A549 (cell line): ENCODE measurements around the gene POM121L2. TPM values are rescaled to one million over a fixed set of nuclear protein-coding genes. Genes with fewer than 3 reads are reported as not detected.

ENCODE experiments used
- ATAC-seq, 2 experiments: fragments of 200-7000 bp in 1 of 2; fragments of >200 bp in 1 of 2; cut with Nextera tagmentation in 1 of 2; cut with Tn5 transposase in 1 of 2; 3 replicates each; pipeline versions ENCODE4 v1.8.0 to v1.9.1; 2018 to 2020; ENCODE audit warnings: mild to moderate bottlenecking in 1 of 2, moderate library complexity in 1 of 2
- CTCF ChIA-PET: fragments of 300-600 bp; sonication (Branson Sonifier 250); formaldehyde crosslinking; extraction: SDS; loops from one replicate; lab custom pipeline; 2021; ENCODE audit warnings: antibody characterized with exemption, inconsistent platforms; lab: Yijun Ruan, JAX
- POLR2A ChIA-PET: fragments of 350-600 bp; formaldehyde crosslinking; extraction: SDS; loops from one replicate; lab custom pipeline; 2021; ENCODE audit warnings: antibody characterized with exemption, inconsistent platforms; lab: Yijun Ruan, JAX
- DNase-seq, 2 experiments: peaks; one replicate each; pipeline versions ENCODE4 v3.0.0 to v3.0.0-alpha.2; 2011 to 2016; ENCODE audit warnings: low read depth in 1 of 2, low spot score in 1 of 2
- FAIRE-seq: peaks from 2 replicates; lab custom pipeline; 2011; peaks lifted over from hg19 to GRCh38; lab: Jason Lieb, UNC
- H3K27ac ChIP-seq, 2 experiments: fragments of >200 bp; sonication (Bioruptor Twin); formaldehyde crosslinking; 3 replicates each; pipeline ENCODE4 v1.5.1; 2016 to 2017
- H3K4me1 ChIP-seq: fragments of >200 bp; sonication (Bioruptor Twin); formaldehyde crosslinking; 3 replicates; pipeline ENCODE4 v1.6.1; 2016
- H3K4me2 ChIP-seq: fragments of >200 bp; sonication (Bioruptor Twin); formaldehyde crosslinking; 3 replicates; pipeline ENCODE4 v1.6.1; 2016
- H3K4me3 ChIP-seq: fragments of >200 bp; sonication (Bioruptor Twin); formaldehyde crosslinking; 3 replicates; pipeline ENCODE4 v1.5.1; 2016
- H3K9me3 ChIP-seq: fragments of >200 bp; sonication (Bioruptor Twin); formaldehyde crosslinking; 3 replicates; pipeline ENCODE4 v1.6.1; 2016
- CHD2 ChIP-seq: fragments of 150-350 bp; IDR thresholded peaks from 2 replicates; pipeline ENCODE4 v1.6.1; 2014; ENCODE audit warnings: low read length; ENCODE audit not compliant: partially characterized antibody
- ESRRA ChIP-seq: fragments of 150-350 bp; IDR thresholded peaks from 2 replicates; pipeline ENCODE4 v1.6.1; 2014; ENCODE audit warnings: mild to moderate bottlenecking, low read length, borderline replicate concordance
- HOXA7 ChIP-seq: fragments of 250-450 bp; sonication (Bioruptor Pico); IDR thresholded peaks from 2 replicates; pipeline ENCODE4 v1.5.0; 2020; ENCODE audit warnings: mild to moderate bottlenecking, moderate library complexity
- HOXB5 ChIP-seq: fragments of 250-450 bp; sonication (Bioruptor Pico); IDR thresholded peaks from 2 replicates; pipeline ENCODE4 v1.5.0; 2020; ENCODE audit warnings: mild to moderate bottlenecking, moderate library complexity
- JUNB ChIP-seq: fragments of >200 bp; sonication (Bioruptor Twin); formaldehyde crosslinking; IDR thresholded peaks from 2 replicates; pipeline ENCODE4 v1.6.1; 2016
- KDM5A ChIP-seq: fragments of 200-600 bp; sonication (generic); IDR thresholded peaks from 2 replicates; pipeline ENCODE4 v1.6.1; 2016; ENCODE audit warnings: antibody characterized with exemption, mild to moderate bottlenecking
- NPAS2 ChIP-seq: fragments of 250-450 bp; sonication (Bioruptor Pico); IDR thresholded peaks from 2 replicates; pipeline ENCODE4 v1.8.0; 2022; ENCODE audit warnings: mild to moderate bottlenecking, moderate library complexity, borderline replicate concordance
- POLR2AphosphoS2 ChIP-seq: conservative IDR thresholded peaks from 2 replicates; pipeline ENCODE4 v1.6.1; 2012; ENCODE audit warnings: low read length, improper control_type of control experiment, inconsistent platforms
- RARB ChIP-seq: fragments of 250-450 bp; sonication (Bioruptor Pico); IDR thresholded peaks from 2 replicates; pipeline ENCODE4 v1.8.0; 2021; ENCODE audit warnings: mild to moderate bottlenecking, moderate library complexity
- SMC3 ChIP-seq: fragments of >200 bp; sonication (Bioruptor Twin); formaldehyde crosslinking; IDR thresholded peaks from 3 replicates; pipeline ENCODE4 v1.6.1; 2018; ENCODE audit warnings: inconsistent platforms
- whole genome bisulfite sequencing: methylation state at CpG from one replicate; pipeline ENCODE4 v1.1.6; 2017; ENCODE audit errors: missing lambda C conversion rate; 5-methylcytosine and 5-hydroxymethylcytosine counted together
- polyA plus RNA-seq, 4 experiments: library from polyadenylated mRNA; depleted of rRNA in 3 of 4; stranded (reverse); fragments of >200 nt; fragmentation: RNase III in 1 of 4; extraction: RNeasy Plus Mini Kit Qiagen cat#74134 plus additional on column Dnase treatment in 1 of 4; gene quantifications; 2 replicates in 3 of 4; 3 replicates in 1 of 4; pipeline ENCODE4 v1.2.3, GENCODE V29; 2011 to 2017
- TF ChIP-seq, protein P1 (sequence below): fragments of >200 bp; sonication (Bioruptor Twin); formaldehyde crosslinking; IDR thresholded peaks from 3 replicates; pipeline ENCODE4 v1.5.1; 2016
- TF ChIP-seq, protein P2 (sequence below): fragments of 150-350 bp; IDR thresholded peaks from 2 replicates; pipeline ENCODE4 v1.6.1; 2014; ENCODE audit warnings: low read depth, mild to moderate bottlenecking, low read length
- TF ChIP-seq, protein P3 (sequence below): IDR thresholded peaks from 2 replicates; pipeline ENCODE4 v1.6.1; 2012
- TF ChIP-seq, protein P4 (sequence below): IDR thresholded peaks from 2 replicates; pipeline ENCODE4 v1.6.1; 2012
- TF ChIP-seq, protein P5 (sequence below): fragments of 250-450 bp; sonication (Bioruptor Pico); IDR thresholded peaks from 2 replicates; pipeline ENCODE4 v1.5.0; 2021; ENCODE audit warnings: mild to moderate bottlenecking, moderate library complexity, borderline replicate concordance

The POM121L2 gene
- polyA plus RNA-seq, 2 of the 4 experiments (the other 2 are of a cell fraction) = 0.09 TPM; not detected in 1

DNA sequence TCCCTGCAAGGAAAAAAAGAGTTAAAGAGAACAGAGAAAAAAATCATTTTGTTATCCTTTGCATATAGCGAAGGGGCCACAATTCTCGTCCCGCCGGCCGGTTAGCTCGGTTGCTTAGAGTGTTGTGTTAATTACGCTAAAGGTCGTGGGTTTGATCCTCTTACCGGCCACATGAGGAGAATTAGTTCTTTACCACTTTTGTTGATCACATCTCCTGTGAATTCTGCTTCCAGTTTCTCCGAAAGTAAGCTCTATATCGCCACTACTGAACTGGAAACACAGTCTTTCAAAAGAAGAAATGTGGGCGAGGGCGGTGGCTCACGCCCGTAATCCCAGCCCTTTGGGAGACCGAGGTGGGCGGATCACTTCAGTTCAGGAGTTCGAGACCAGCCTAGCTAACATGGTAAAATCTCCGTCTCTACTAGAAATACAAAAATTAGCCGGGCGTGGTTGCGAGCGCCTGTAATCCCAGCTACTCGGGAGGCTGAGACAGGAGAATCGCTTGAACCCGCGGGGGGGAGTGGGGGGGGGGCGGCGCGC lies 51.2 kb downstream of the POM121L2 start (continued):
- TF ChIP-seq, protein P1, sequence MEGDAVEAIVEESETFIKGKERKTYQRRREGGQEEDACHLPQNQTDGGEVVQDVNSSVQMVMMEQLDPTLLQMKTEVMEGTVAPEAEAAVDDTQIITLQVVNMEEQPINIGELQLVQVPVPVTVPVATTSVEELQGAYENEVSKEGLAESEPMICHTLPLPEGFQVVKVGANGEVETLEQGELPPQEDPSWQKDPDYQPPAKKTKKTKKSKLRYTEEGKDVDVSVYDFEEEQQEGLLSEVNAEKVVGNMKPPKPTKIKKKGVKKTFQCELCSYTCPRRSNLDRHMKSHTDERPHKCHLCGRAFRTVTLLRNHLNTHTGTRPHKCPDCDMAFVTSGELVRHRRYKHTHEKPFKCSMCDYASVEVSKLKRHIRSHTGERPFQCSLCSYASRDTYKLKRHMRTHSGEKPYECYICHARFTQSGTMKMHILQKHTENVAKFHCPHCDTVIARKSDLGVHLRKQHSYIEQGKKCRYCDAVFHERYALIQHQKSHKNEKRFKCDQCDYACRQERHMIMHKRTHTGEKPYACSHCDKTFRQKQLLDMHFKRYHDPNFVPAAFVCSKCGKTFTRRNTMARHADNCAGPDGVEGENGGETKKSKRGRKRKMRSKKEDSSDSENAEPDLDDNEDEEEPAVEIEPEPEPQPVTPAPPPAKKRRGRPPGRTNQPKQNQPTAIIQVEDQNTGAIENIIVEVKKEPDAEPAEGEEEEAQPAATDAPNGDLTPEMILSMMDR = no peak
- TF ChIP-seq JUNB = no peak

DNA sequence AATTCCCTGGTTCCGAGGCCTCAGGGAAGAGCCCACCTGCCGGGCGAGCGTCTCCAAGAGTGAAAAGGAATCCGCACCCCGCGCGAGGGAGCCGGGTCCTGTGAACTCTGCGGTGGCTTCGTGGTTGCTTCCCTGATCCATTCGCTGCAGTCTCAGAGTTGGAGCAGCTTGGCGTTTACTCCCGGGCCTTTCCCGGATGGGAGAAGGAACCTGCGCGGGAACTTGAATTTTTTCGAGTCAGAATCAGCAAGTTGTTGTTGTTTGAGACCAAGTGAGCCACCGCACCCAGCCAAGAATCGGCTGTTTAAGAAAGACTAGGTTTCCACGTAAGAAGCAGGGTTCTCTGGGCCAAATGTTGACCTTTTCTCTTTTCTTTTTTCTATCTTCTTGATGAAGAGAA lies 51.7 kb downstream of the POM121L2 start:
- no peak for TF ChIP-seq POLR2AphosphoS2
- TF ChIP-seq, protein P2, sequence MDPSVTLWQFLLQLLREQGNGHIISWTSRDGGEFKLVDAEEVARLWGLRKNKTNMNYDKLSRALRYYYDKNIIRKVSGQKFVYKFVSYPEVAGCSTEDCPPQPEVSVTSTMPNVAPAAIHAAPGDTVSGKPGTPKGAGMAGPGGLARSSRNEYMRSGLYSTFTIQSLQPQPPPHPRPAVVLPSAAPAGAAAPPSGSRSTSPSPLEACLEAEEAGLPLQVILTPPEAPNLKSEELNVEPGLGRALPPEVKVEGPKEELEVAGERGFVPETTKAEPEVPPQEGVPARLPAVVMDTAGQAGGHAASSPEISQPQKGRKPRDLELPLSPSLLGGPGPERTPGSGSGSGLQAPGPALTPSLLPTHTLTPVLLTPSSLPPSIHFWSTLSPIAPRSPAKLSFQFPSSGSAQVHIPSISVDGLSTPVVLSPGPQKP = no peak
- TF ChIP-seq, protein P3, sequence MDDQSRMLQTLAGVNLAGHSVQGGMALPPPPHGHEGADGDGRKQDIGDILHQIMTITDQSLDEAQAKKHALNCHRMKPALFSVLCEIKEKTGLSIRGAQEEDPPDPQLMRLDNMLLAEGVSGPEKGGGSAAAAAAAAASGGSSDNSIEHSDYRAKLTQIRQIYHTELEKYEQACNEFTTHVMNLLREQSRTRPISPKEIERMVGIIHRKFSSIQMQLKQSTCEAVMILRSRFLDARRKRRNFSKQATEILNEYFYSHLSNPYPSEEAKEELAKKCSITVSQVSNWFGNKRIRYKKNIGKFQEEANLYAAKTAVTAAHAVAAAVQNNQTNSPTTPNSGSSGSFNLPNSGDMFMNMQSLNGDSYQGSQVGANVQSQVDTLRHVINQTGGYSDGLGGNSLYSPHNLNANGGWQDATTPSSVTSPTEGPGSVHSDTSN = no peak
- TF ChIP-seq NPAS2 = no peak
- no peak for TF ChIP-seq KDM5A
- TF ChIP-seq, protein P4, sequence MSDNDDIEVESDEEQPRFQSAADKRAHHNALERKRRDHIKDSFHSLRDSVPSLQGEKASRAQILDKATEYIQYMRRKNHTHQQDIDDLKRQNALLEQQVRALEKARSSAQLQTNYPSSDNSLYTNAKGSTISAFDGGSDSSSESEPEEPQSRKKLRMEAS = no peak
- TF ChIP-seq RARB (CRISPR knock-in tag) = no peak
- no peak for TF ChIP-seq HOXB5
- TF ChIP-seq, protein P1 = no peak
- TF ChIP-seq HOXA7 = no peak
- TF ChIP-seq, protein P5, sequence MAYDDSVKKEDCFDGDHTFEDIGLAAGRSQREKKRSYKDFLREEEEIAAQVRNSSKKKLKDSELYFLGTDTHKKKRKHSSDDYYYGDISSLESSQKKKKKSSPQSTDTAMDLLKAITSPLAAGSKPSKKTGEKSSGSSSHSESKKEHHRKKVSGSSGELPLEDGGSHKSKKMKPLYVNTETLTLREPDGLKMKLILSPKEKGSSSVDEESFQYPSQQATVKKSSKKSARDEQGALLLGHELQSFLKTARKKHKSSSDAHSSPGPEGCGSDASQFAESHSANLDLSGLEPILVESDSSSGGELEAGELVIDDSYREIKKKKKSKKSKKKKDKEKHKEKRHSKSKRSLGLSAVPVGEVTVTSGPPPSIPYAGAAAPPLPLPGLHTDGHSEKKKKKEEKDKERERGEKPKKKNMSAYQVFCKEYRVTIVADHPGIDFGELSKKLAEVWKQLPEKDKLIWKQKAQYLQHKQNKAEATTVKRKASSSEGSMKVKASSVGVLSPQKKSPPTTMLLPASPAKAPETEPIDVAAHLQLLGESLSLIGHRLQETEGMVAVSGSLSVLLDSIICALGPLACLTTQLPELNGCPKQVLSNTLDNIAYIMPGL = no peak
- TF ChIP-seq CHD2 = no peak
- TF ChIP-seq ESRRA = no peak
- TF ChIP-seq SMC3 = no peak
- no peaks in the 10 kb centered on the region for H3K4me1 ChIP-seq
- H3K9me3 ChIP-seq = no peaks in the 10 kb centered on the region
- no peak overlapping the region for H3K27ac ChIP-seq
- no peak overlapping the region for H3K4me2 ChIP-seq
- ChIA-PET CTCF (interaction anchor here (0.5 to 1.3 kb wide), 3 partner anchors 9 to 536 kb away, joined by 3 to 5 read pairs (median 4); no protein-coding TSS in a partner anchor), POLR2A (interaction anchor here (1.2 kb wide), 1 partner anchor 9 kb away, joined by 4 read pairs; no protein-coding TSS in a partner anchor)
- DNase-seq (no peak), ATAC-seq (no peak), FAIRE-seq (no peak)
- WGBS = 88% methylated on average over 21 of the region's 21 CpGs
- H3K4me3 ChIP-seq = no peak overlapping the region

Other genes starting within 250 kb of the POM121L2 start
- gene PRSS16, start 64.6 kb downstream of the POM121L2 start, polyA plus RNA-seq (2011; rRNA removed) = 11.0 and 11.4 TPM in 2 replicates
- 3.1 to 3.9 TPM (median 3.7 TPM) in 3 replicates for gene PRSS16, start 64.6 kb downstream of the POM121L2 start, polyA plus RNA-seq (2017; fragmentation: RNase III; extraction: RNeasy Plus Mini Kit Qiagen cat#74134 plus additional on column Dnase treatment)
- gene ZNF391, start 76.5 kb upstream of the POM121L2 start, polyA plus RNA-seq (2011; rRNA removed) = 0.36 and 0.52 TPM in 2 replicates
- gene ZNF391, start 76.5 kb upstream of the POM121L2 start, polyA plus RNA-seq (2017; fragmentation: RNase III; extraction: RNeasy Plus Mini Kit Qiagen cat#74134 plus additional on column Dnase treatment) = 0.34 to 0.48 TPM (median 0.46 TPM) in 3 replicates
- 4.1 and 4.9 TPM in 2 replicates for gene ZNF184, start 160.8 kb upstream of the POM121L2 start, polyA plus RNA-seq (2011; rRNA removed)
- 2.4 to 2.5 TPM (median 2.5 TPM) in 3 replicates for gene ZNF184, start 160.8 kb upstream of the POM121L2 start, polyA plus RNA-seq (2017; fragmentation: RNase III; extraction: RNeasy Plus Mini Kit Qiagen cat#74134 plus additional on column Dnase treatment)